Left kidney (tissue), 2 donors: ENCODE results near the gene KCNG2. TPM values are rescaled to one million over a fixed set of nuclear protein-coding genes. Genes with fewer than 3 reads are reported as not detected.

Experiments used
- DNase-seq: peaks from one replicate; pipeline ENCODE4 v3.0.0-alpha.2; 2013
- polyA plus RNA-seq: library from polyadenylated mRNA; unstranded; fragments of 120-200 nt; gene quantifications from one replicate; pipeline ENCODE4 v1.2.1, GENCODE V29; 2013; ENCODE audit not compliant: insufficient read length

The KCNG2 gene
- polyA plus RNA-seq, 1 donor = 0.13 TPM

DNA sequence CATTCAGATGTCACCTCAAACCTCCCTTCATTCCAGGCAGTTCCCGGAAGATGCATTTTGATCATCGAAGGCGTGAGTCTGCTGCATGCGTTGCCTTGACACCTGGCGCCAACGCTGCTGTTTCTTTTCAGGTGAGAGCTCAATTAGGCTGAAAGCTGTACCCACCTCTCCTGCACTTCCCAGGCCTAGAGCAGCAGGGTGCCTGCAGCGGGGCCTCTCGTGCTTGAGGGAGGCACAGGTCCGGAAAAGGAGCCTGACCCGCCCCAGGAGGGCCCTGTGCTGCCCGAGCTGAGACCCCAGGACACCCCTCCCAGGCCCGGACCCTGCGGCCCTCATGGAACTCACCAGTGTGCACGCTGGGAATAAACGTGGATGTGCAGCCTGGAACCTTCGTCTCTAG, 31.4 kb upstream of the KCNG2 start:
- DNase-seq = no peak

DNA sequence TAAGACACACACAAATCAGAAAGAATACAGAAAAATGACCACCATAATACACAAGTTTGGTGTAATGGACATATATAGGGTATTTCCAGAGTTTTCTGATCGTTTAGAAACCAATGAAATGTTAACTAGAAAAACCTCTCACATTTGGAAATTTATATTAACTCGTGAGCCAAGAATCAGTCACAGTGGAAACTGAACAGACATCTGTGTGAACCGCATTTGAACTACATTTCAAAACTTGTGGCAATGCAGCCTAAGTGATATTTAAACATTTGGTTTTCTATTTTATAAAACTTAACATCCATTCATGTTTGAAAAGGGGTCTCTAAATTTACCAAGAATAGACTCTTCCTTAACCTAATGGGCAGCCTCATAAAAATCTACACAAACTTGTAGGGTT, 29.0 kb upstream of the KCNG2 start:
- no peak for DNase-seq

DNA sequence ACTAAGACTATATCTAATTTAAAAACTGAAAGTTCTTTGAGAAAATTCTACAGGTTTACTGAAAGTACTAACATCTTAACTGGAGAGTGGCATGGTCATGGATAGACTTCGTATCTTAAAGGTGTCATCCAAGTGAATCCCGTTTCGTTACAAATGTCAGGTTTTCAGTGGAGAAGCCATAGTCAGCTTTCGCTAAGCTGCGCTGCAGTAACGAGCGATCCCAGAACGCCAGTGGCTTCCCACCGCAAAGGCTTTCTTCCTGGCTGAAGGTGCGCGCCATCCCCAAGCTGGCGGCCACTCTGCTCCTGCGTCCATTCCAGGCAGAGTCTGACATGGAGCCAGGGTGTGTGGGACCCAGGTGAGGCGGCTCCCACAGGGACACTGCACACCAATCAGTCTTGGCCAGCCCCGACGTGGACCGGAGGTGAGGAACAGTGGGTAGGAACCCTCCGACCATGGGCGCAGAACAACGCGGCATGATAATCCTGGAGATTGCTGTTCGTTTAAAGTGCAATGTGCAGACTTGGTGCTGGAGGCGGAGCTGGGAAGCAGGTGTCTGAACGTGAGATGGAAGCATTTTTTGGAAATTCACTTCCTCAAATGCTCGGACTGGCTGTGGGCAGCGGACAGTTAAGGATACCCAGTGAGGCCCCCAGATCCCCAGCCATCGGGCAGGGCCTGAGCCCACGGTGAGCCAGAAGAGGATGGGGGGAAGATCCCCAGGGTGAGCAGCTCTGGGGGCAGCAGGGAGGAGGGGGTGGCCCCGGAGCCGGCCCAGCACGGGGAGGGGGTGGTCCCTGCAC, 27.8 kb upstream of the KCNG2 start:
- no peak for DNase-seq

DNA sequence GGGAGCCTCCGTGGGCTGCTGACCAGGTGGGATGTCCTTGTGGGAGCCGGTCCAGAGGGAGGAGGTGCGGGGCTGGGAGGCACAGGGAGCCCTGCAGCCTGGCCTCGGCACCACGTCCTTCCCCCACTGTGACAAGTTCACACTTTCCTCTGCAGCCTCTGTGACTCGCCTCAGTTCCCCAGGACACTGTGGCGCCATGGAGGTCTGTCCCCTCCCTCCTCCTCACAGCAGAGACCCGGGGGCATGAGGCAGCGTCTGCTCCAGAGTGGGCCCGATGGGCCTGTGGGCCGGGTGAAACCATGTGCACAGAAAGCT, 27.3 kb upstream of the KCNG2 start:
- no peak for DNase-seq

DNA sequence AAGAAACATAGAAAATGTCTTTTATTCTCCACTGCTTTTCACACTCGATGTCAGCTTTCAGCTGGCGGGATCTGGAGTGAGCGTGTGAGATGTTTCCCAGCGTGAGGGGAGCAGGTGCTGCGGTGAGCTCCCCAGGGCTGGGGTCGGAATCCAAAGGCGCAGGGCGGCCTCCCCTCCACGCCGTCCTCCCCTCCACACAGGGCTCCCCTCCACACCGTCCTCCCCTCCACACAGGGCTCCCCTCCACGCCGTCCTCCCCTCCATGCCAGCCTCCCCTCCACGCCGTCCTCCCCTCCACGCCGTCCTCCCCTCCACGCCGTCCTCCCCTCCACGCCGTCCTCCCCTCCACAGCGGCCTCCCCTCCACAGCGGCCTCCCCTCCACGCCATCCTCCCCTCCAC, 26.9 kb upstream of the KCNG2 start:
- DNase-seq = no peak

DNA sequence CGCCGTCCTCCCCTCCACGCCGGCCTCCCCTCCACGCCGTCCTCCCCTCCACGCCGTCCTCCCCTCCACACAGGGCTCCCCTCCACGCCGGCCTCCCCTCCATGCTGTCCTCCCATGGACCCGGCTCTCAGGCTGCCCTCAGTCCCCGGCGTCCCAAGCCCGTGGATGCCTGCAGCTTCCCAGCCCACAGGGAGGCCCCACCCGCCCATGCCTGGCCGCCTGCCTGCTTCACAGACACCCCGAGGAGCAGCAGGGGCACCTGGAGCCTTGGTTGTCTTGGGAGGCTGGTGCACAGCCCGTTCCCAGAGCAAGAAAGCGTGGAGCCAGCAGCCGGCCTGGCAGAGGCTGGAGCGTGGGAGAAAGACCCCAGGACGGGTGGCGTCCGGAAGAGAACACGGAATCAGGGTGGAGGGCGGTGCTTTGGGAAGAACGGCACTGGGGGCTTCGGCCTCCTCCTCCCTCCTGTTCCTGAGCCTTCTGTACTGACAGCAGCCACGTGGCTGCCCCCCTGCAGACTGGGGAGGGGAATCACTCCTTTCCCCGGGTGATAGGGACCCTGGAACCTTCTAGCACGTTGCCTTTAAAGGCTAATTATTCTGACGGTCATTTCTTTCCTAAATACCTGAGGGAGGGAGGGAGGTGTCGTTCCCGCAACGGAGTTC, 26.2 kb upstream of the KCNG2 start:
- no peak for DNase-seq

DNA sequence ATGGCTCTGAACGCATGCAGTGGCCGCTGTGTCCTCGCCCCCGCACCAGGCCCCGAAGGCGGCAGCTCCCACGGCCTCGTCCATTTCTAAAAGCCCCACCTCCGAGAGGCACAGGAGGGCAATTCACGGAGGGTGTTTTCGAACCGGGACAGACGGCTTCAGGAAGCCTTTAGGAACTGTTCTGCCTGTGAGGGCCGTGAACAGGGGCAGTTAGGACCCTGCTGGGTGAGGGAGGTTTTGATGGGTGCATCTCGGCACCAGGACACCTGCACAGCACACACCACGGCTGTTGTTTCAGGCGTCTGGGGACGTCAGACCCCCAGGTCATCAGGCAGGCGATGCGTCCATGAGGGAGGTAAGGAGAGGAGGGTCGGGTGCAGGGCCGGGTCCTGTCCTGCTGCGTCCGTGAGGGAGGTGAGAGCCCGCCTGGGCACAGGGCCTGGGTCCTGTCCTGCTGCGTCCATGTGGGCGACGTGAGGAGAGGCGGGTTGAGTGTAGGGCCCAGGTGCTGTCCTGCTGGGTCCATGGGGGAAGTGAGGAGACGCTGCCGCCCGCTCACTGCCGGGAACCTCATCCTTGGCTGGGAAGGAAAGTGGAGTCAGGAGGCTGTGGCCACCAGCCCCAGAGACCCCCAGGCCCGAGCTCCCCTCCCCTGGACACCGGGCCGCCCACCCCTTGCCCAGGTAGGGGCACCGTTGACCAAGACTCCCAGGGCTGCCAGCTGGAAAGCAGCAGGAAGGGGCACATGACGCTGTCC, 25.5 kb upstream of the KCNG2 start:
- DNase-seq = no peak

DNA sequence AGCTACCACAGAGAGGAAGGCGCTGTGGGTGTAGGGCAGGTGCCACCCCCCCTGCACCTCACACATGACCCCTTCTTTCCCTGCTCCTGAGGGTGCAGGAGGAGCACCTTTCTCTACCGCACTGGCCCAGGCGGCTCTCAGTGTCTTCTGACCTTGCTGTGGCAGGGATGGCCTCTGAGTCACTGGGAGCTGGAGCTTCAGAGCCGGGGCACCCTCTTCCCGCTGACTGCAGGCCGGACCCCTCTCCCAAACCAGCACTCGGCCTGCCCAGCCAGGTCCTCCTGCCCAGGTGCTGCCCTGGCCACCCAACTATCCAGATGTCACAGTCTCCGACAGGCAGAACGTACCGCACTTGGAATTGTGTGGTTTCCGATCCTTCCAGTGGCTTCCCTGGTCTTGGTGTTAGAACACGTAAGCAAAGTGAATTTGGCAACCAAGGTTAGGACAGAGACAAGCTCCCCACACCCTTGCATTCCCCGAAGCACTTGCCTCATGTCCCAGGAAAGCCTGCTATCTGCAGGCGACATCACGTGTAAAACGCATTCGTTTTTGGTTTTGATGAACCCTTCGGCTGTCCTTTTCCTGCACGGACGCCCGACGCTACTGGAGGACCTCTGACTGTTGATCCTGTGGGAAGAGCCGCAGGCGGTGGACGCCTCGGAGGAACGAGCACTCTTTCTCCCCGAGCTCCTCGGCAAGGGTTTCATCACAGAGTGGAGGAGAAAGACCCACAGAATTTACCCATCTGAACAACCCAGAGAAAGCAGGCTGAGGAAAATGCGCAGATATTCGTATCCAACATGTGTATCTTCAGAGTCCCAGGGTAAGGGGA, 24.7 kb upstream of the KCNG2 start:
- DNase-seq = no peak

DNA sequence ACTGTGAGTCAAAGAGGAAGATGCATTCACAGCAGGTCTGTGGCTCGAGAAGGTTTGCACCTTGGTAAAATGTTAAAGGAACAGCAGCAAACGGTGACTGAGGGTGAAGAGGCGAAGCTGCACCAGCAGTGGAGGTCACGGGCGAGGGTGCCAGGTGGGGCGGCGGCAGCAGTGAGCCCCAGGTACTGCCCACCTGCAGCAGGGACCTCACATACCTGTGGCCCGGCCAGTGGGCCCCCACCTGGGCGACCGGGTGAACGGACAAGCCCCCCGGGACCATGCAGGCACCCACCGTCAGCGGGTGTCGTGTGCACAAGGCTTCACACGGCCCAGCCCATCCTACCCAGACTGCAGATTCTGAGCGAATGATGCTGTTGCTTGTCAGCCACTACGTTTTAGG, 23.6 kb upstream of the KCNG2 start:
- no peak for DNase-seq

DNA sequence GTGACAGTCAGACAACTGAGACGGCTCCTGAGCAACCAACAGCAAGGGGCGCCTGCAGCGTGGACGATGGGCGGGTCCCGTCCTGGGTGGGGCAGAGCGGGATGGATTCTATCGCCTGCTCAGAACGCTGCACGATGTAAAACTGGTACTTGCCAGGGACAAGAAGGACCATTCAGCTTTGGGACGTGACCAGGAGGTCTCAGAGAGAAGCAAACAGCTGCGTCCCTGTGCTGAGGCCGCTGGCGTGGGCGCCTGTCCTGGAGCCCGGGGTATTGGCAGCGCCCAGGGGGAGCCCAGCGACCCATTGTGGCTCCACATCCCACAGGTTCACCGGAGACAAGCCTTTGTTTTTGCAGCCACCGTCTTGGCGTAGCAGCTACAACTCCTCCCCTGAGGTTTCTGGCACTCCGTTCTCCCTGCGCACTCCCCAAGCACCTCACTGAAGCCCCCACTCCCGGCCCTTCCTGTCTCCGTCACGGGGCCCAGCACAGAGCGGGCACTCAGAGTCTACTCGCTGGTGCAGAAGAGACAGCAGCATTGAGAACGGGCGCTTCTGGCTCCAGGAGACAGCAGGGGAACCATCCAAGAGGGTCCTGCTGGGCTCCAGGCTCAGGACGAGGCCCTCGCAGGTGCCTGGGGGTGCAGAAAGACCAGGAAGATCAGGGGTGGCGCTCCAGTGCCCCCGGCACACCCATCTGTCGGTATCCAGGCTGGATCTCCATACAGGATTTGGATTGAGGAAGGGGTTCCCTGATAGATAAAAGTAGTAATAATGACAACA, 22.1 kb upstream of the KCNG2 start:
- no peak for DNase-seq

DNA sequence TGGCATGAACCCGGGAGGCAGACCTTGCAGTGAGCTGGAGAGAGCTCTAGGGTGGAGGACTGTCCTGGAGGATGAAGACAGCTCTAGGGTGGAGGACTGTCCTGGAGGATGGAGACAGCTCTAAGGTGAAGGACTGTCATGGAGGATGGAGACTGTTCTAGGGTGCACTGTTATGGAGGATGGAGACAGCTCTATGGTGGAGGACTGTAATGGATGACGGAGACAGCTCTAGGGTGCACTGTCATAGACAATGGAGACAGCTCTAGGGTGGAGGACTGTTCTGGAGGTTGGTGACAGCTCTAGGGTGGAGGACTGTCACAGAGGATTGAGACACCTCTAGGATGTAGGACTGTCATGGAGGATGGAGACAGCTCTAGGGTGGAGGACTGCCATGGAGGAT, 21.1 kb upstream of the KCNG2 start:
- no peak for DNase-seq

DNA sequence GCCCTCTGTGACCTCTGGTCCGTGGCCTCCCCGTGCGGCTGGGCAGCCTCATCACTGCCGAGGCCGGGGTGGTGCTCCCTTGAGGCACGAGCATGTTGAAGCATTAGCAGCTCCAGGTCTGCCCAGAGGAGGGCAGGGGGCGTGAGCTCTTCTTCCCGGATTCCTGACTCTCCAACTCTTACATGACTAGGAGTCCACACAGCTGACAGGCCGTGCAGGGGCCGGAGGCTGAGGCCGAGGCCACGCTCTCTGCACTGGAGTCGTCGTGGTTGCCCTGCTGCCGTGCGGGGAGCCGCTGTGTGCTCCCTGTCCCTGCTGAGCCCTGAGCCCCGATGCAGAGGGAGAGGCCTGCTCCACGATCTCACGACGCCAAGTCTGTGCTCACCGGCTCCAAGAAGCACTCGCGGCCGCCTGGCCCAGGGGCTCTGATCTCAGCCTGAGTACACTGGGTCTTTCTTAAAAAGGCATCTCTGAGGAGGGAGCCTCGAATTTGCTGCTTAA, 19.4 kb upstream of the KCNG2 start:
- no peak for DNase-seq

DNA sequence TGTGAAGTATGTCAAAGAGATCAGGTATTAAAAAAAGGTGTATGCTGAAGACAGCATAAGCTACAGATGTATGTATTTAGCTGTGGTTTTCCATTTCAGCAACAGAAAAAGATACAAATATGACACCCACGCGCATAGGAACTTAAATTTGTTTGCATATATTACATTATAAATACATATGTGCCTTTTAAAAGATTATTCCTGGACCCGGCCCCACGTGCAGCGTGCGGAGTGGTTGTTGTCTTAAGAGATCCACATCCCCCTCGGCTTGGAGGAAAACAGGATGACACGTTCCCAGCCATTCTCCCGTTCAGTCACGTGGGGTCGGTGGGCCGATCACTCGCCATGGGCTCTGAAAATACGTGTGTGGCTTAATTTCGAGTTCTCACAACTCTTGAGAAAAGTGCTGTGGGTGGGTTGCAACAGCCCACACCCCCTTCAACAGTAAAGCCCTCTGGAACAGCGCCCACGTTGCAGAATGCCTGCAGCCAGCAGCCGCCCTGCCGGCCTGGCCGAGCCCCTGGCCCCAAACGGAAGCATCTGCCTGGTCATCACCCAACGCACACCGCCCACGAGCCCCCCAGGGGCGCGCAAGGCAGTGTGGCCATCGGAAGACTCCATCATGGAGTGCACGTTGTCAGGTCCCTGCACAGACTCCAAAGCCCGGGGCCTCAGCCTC, 18.6 kb upstream of the KCNG2 start:
- no peak for DNase-seq

DNA sequence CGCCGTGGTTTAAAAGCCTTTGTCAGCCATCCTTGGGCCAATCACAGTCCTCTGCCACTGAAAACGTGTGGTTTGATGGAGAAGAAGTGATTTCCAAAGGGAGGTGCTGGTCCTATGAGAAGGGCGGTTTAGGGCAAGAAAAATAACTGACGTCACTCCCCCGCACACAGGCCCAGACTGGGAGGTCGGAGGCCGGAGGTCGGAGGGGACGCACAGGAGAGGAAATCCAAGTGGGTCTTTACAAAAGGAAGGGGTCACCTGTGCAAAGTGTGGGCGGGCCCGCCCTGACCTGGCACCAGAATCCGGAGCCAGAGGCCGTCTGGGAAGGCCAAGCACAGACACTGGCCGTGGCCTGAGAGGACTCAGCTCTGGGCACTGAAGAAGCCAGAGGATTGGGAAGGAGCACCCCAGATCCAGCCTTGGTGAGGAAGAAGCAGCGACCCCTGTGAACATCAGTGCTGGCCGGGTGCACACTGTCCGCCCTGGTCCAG, 18.0 kb upstream of the KCNG2 start:
- no peak for DNase-seq

DNA sequence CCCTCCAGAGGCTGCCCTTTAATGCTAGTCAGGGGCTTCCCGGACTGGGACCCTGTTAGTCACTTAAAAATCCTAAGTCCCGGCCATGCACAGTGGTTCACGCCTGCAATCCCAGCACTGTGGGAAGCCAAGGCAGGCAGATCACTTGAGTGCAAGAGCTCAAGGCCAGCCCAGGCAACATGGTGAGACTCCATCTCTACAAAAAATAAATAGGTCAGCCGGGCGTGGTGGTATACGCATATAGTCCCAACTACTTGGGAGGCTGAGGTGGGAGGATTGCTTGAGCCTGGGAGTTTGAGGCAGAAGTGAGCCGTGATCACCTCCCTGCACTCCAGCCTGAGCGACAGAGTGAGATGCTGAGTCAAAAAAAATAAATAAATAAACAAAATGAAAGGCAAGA, 17.2 kb upstream of the KCNG2 start:
- no peak for DNase-seq

DNA sequence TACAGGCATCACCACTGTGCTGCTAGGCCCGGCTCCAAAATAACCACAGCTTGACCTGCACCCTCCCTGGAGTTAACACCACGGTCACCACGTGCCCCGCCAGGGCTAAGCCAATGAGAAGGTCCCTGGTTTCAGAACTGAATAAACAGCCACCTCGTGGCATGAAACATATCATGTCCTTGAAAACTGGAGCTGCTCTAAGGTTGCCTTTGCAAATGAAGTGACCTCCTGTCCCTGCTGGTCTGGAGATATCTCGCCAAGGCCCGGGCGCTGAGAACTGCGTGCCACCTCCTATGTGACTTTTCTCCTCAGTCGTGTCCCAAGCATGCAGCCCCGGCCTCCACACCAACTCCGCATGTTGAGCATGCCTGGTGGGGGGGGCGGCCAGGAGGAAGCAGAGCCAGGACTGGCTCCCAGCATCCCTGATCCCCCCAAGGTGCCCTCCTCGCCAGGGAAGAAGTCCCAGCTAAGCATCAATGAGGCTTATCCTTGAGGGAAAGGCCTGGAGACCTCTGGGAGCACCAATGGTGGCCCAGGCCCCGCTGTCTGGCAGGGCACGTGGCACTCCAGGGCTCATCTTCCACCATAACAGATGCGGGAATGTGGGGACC, 16.3 kb upstream of the KCNG2 start:
- DNase-seq = no peak

DNA sequence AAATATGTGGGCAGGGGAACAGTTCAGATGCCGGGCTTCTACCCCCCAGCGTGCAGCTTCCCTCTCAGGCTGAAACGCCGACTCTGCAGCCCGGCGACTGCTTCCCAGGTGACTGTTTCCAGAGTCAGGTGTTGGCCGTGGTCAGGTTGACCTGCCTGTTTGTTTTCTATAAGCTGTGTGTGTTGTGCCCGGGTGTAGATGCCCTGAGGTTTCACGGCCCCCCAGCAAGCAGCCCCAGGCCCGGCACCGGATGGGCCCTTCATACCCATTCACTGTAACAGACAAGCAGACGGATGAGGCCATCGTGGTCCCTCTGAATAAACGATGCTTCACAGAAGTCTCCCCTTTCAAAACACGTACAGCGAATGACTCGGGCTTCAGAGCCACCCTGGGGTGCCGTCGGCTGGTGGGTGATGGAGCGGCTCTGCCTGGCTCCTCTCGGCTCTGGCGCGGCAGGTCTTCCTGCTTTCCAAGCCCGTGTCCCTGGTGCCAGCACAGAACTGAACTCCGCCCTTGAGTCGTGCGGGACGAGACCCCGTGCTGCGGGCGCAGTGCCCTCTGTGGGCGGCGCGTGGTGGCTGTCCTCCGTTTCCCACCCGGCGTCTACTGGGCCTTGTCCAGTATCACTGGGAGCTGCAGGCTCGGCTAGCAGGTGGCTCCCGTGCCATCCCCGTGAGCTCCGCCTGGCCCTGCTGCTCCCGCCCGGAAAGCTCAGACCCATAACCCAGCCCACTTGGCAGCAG, 15.0 kb upstream of the KCNG2 start:
- no peak for DNase-seq

DNA sequence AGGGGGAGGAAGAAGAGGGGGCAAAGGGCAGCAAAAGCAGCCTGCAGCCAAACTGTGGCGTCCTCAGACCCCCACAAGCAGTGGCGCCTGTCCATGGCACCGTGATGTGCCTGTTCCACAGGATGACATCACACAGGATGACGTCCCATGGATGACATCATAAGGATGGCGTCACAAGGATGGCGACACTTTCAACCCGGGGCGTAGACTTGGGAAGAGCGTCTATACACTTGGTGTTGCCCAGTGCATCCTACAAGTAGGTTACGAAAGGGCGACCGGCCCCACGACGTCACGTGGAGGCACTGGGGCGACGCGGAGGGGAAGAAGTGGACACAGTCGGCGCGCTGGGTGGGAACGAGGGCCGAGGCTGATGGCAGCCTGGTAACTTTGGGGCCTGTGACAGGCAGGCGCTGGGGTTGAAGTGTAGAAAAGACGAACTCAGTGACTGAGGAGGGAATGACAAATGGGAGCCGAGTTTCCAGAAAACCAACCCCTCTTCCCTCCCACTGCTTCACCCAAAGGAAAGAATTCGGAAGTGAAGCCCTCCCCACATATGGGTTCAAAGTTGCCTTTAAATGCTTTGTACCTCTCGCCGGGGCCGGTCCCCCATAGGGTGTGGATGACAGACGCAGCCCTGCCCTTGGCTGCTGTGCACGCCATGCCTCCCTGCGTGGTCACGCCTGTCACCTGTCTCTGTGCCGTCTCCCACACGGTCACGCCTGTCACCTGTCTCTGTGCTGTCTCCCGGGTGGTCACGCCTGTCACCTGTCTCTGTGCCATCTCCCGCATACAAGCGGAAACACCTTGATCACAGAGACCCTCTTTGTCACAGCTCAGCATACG, 13.4 kb upstream of the KCNG2 start:
- DNase-seq = no peak
